Loucy (cell line): ENCODE results near the gene MAPRE3.

ENCODE experiments used
- H2AFZ ChIP-seq: fragments of 200-600 bp; sonication (generic); 2 replicates; pipeline ENCODE4 v1.6.0; 2016; ENCODE audit warnings: antibody characterized with exemption, mild to moderate bottlenecking, low read length, moderate library complexity
- H3F3A ChIP-seq: fragments of 200-600 bp; 2 replicates; pipeline ENCODE4 v1.6.0; 2016; ENCODE audit warnings: antibody characterized with exemption, low read depth, mild to moderate bottlenecking
- H3K27me3 ChIP-seq: fragments of 200-600 bp; sonication (generic); 2 replicates; pipeline ENCODE4 v1.6.1; 2014; ENCODE audit warnings: low read length, mild to moderate bottlenecking; ENCODE audit not compliant: insufficient read depth, poor library complexity, severe bottlenecking
- H3K36me3 ChIP-seq: fragments of 200-600 bp; sonication (generic); 2 replicates; pipeline ENCODE4 v1.6.1; 2016; ENCODE audit warnings: low read length; ENCODE audit not compliant: insufficient read depth
- H3K4me1 ChIP-seq: fragments of 200-600 bp; sonication (generic); 2 replicates; pipeline ENCODE4 v1.5.1; 2014; ENCODE audit warnings: low read length, mild to moderate bottlenecking; ENCODE audit not compliant: insufficient read depth, poor library complexity, severe bottlenecking
- H3K4me2 ChIP-seq: fragments of 200-600 bp; sonication (generic); 2 replicates; pipeline ENCODE4 v1.6.0; 2014; ENCODE audit warnings: antibody characterized with exemption, low read length, low read depth, mild to moderate bottlenecking; ENCODE audit not compliant: poor library complexity, severe bottlenecking
- H3K4me3 ChIP-seq: fragments of 200-600 bp; sonication (generic); 2 replicates; pipeline ENCODE4 v1.5.1; 2014; ENCODE audit warnings: low read length, mild to moderate bottlenecking, mixed read lengths; ENCODE audit not compliant: poor library complexity, severe bottlenecking
- H3K79me2 ChIP-seq: fragments of 200-600 bp; sonication (generic); 2 replicates; pipeline ENCODE4 v1.6.1; 2014; ENCODE audit warnings: low read length; ENCODE audit not compliant: insufficient read depth
- H3K9ac ChIP-seq: fragments of 200-600 bp; sonication (generic); 2 replicates; pipeline ENCODE4 v1.6.0; 2014; ENCODE audit warnings: mild to moderate bottlenecking, low read depth, low read length, moderate library complexity; ENCODE audit not compliant: poor library complexity, severe bottlenecking
- H3K9me2 ChIP-seq: fragments of 200-600 bp; sonication (generic); replicated peaks from 2 replicates; pipeline ENCODE4 v1.6.1; 2016; ENCODE audit warnings: low read depth, low read length, mixed read lengths
- H3K9me3 ChIP-seq: fragments of 200-600 bp; sonication (generic); 2 replicates; pipeline ENCODE4 v1.6.1; 2014; ENCODE audit warnings: mild to moderate bottlenecking, antibody characterized with exemption, low read length, low read depth; ENCODE audit not compliant: insufficient read depth
- H4K20me1 ChIP-seq: fragments of 200-600 bp; sonication (generic); 2 replicates; pipeline ENCODE4 v1.6.0; 2014; ENCODE audit warnings: antibody characterized with exemption, low read length, mild to moderate bottlenecking; ENCODE audit not compliant: insufficient read depth, poor library complexity, severe bottlenecking
- CTCF ChIP-seq: fragments of 200-600 bp; sonication (generic); conservative IDR thresholded peaks from 2 replicates; pipeline ENCODE4 v1.5.1; 2014; ENCODE audit warnings: mild to moderate bottlenecking, antibody characterized with exemption, low read length
- EZH2phosphoT487 ChIP-seq: fragments of 200-600 bp; IDR thresholded peaks from 2 replicates; pipeline ENCODE4 v1.6.1; 2018; ENCODE audit warnings: antibody characterized with exemption, mild to moderate bottlenecking, moderate library complexity, borderline replicate concordance

Gene MAPRE3

GRCh38 chr2:27001950-27002349 is 31.5 kb downstream of the MAPRE3 start:
- no peak for TF ChIP-seq CTCF
- no peak for TF ChIP-seq EZH2phosphoT487
- H3K9ac ChIP-seq = no peak overlapping the region

GRCh38 chr2:27003007-27003406 is 32.6 kb downstream of the MAPRE3 start:
- no peaks in the 10 kb centered on the region for H4K20me1 ChIP-seq

More at GRCh38 chr2:27001950-27002349, 31.5 kb downstream of the MAPRE3 start:
- Histone ChIP-seq H3K9me2 (no peaks in the 10 kb centered on the region), H4K20me1 (no peaks in the 10 kb centered on the region), H3K27me3 (no peaks in the 10 kb centered on the region), H2AFZ (no peak overlapping the region), H3K36me3 (no peaks in the 10 kb centered on the region), H3K9me3 (no peaks in the 10 kb centered on the region), H3F3A (no peaks in the 10 kb centered on the region), H3K4me3 (no peak overlapping the region), H3K79me2 (no peaks in the 10 kb centered on the region), H3K4me2 (no peak overlapping the region), H3K4me1 (no peaks in the 10 kb centered on the region)

GRCh38 chr2:27003857-27004256 is 33.4 kb downstream of the MAPRE3 start:
- Histone ChIP-seq H3K9ac (no peak overlapping the region), H3K27me3 (no peaks in the 10 kb centered on the region), H3K9me2 (no peaks in the 10 kb centered on the region), H3K36me3 (no peaks in the 10 kb centered on the region), H3K9me3 (no peaks in the 10 kb centered on the region), H3K4me1 (no peaks in the 10 kb centered on the region), H3F3A (no peaks in the 10 kb centered on the region), H3K4me3 (no peak overlapping the region), H4K20me1 (no peaks in the 10 kb centered on the region), H2AFZ (no peak overlapping the region), H3K4me2 (no peak overlapping the region), H3K79me2 (no peaks in the 10 kb centered on the region)
- TF ChIP-seq CTCF (no peak), EZH2phosphoT487 (no peak)

More at GRCh38 chr2:27003007-27003406, 32.6 kb downstream of the MAPRE3 start:
- Histone ChIP-seq H3K36me3 (no peaks in the 10 kb centered on the region), H3K9me3 (no peaks in the 10 kb centered on the region), H3K4me3 (no peak overlapping the region), H3K4me1 (no peaks in the 10 kb centered on the region), H3K9me2 (no peaks in the 10 kb centered on the region), H3K9ac (no peak overlapping the region), H3F3A (no peaks in the 10 kb centered on the region), H3K27me3 (no peaks in the 10 kb centered on the region), H3K79me2 (no peaks in the 10 kb centered on the region), H2AFZ (no peak overlapping the region), H3K4me2 (no peak overlapping the region)
- no peak for TF ChIP-seq EZH2phosphoT487
- no peak for TF ChIP-seq CTCF
